H1 (cell line): Measurements from ENCODE around the gene TP73. TPM values are rescaled to one million over a fixed set of nuclear protein-coding genes. Genes with fewer than 3 reads are reported as not detected.

Source experiments
- CTCF ChIA-PET: fragments of 300-600 bp; sonication (Branson Sonifier 250); formaldehyde crosslinking; loops from one replicate; lab custom pipeline; 2021; ENCODE audit not compliant: partially characterized antibody; lab: Charles Lee
- POLR2A ChIA-PET: fragments of 300-600 bp; sonication (Branson Sonifier 250); formaldehyde crosslinking; loops from one replicate; lab custom pipeline; 2021; ENCODE audit warnings: inconsistent platforms; ENCODE audit not compliant: partially characterized antibody; lab: Charles Lee
- DNase-seq, 2 experiments: peaks; one replicate each; pipeline versions ENCODE4 v3.0.0 to v3.0.0-alpha.2; 2010 to 2022; ENCODE audit warnings: low spot score in 2 of 2, low read depth in 1 of 2, mixed read lengths in 1 of 2
- FAIRE-seq: peaks from 2 replicates; lab custom pipeline; 2011; peaks lifted over from hg19 to GRCh38; lab: Jason Lieb, UNC
- H2AFZ ChIP-seq: 2 replicates; pipeline ENCODE4 v1.8.1; 2012; ENCODE audit warnings: low read length, inconsistent platforms
- H2AK5ac ChIP-seq: 2 replicates; pipeline ENCODE4 v1.6.1; 2013; ENCODE audit warnings: low read depth, low read length
- H2BK120ac ChIP-seq: replicated peaks from 2 replicates; pipeline ENCODE3; 2013; ENCODE audit warnings: low read depth, low read length, inconsistent platforms
- H2BK12ac ChIP-seq: 2 replicates; pipeline ENCODE4 v1.6.1; 2013; ENCODE audit warnings: low read depth, low read length
- H2BK15ac ChIP-seq: 2 replicates; pipeline ENCODE4 v1.6.1; 2013; ENCODE audit warnings: low read length
- H2BK20ac ChIP-seq: 2 replicates; pipeline ENCODE4 v1.6.1; 2013; ENCODE audit warnings: low read length
- H2BK5ac ChIP-seq: 2 replicates; pipeline ENCODE4 v1.6.1; 2013; ENCODE audit warnings: low read depth, low read length
- H3K14ac ChIP-seq: 2 replicates; pipeline ENCODE4 v1.6.1; 2013; ENCODE audit warnings: inconsistent platforms; ENCODE audit not compliant: insufficient read length
- H3K18ac ChIP-seq: 2 replicates; pipeline ENCODE4 v1.6.1; 2013; ENCODE audit warnings: low read length; ENCODE audit errors: extremely low read depth
- H3K23ac ChIP-seq: 2 replicates; pipeline ENCODE4 v1.6.1; 2013; ENCODE audit warnings: inconsistent platforms; ENCODE audit not compliant: insufficient read length
- H3K23me2 ChIP-seq: 2 replicates; pipeline ENCODE4 v1.6.1; 2013; ENCODE audit warnings: low read depth, low read length
- H3K27ac ChIP-seq: 2 replicates; pipeline ENCODE4 v1.6.1; 2011; ENCODE audit warnings: low read depth, low read length, inconsistent platforms
- H3K27me3 ChIP-seq, 4 experiments: replicated peaks in 1 of 4; 1 replicate in 1 of 4; 2 replicates in 3 of 4; pipeline versions ENCODE4 v1.6.1 to v1.8.1; 2011 to 2013; ENCODE audit warnings: low read length in 3 of 4, mild to moderate bottlenecking in 3 of 4, inconsistent platforms in 2 of 4, mixed read lengths in 2 of 4, moderate library complexity in 1 of 4; ENCODE audit not compliant: control insufficient read depth in 3 of 4, insufficient read depth in 3 of 4; ENCODE audit errors: extremely low read depth in 1 of 4
- H3K36me3 ChIP-seq, 4 experiments: 2 replicates each; pipeline versions ENCODE4 v1.6.1 to v1.8.1; 2011 to 2013; ENCODE audit warnings: mild to moderate bottlenecking in 4 of 4, low read length in 3 of 4, moderate library complexity in 2 of 4, control low read depth in 1 of 4, inconsistent platforms in 1 of 4; ENCODE audit not compliant: insufficient read depth in 4 of 4, control insufficient read depth in 2 of 4
- H3K4ac ChIP-seq: replicated peaks from 2 replicates; pipeline ENCODE3; 2013; ENCODE audit warnings: low read length, low read depth, mixed read lengths, inconsistent platforms; ENCODE audit not compliant: insufficient read length
- H3K4me1 ChIP-seq, 4 experiments: replicated peaks in 1 of 4; 1 replicate in 1 of 4; 2 replicates in 3 of 4; pipeline versions ENCODE4 v1.6.1 to v1.8.1; 2011 to 2013; ENCODE audit warnings: low read length in 3 of 4, inconsistent platforms in 2 of 4, mixed read lengths in 1 of 4; ENCODE audit not compliant: insufficient read depth in 4 of 4, control insufficient read depth in 3 of 4
- H3K4me2 ChIP-seq, 2 experiments: 2 replicates each; pipeline versions ENCODE4 v1.6.1 to v1.8.1; 2011 to 2013; ENCODE audit warnings: low read depth in 2 of 2, low read length in 2 of 2, control low read depth in 1 of 2, inconsistent platforms in 1 of 2, mild to moderate bottlenecking in 1 of 2; ENCODE audit not compliant: insufficient read depth in 1 of 2
- H3K4me3 ChIP-seq, 4 experiments: fragments of 200-600, 300-600 bp in 1 of 4; sonication (generic), shearing (Covaris generic), sonication (Bioruptor Twin) in 1 of 4; 2 replicates each; pipeline versions ENCODE4 v1.5.1 to v1.8.1; 2011 to 2016; ENCODE audit warnings: low read length in 4 of 4, low read depth in 3 of 4, control low read depth in 2 of 4, inconsistent platforms in 2 of 4, mild to moderate bottlenecking in 2 of 4, mixed read lengths in 1 of 4, moderate library complexity in 1 of 4; ENCODE audit not compliant: insufficient read depth in 2 of 4; ENCODE audit errors: extremely low read depth in 1 of 4
- H3K56ac ChIP-seq: replicated peaks from 2 replicates; pipeline ENCODE3; 2013; ENCODE audit warnings: low read depth, mild to moderate bottlenecking, mixed read lengths, low read length, inconsistent platforms; ENCODE audit not compliant: insufficient read length
- H3K79me1 ChIP-seq: 2 replicates; pipeline ENCODE4 v1.6.1; 2013; ENCODE audit warnings: low read depth, low read length, control low read depth
- H3K79me2 ChIP-seq, 2 experiments: 2 replicates each; pipeline versions ENCODE4 v1.6.1 to v1.8.1; 2012 to 2013; ENCODE audit warnings: low read length in 2 of 2, mild to moderate bottlenecking in 2 of 2, inconsistent platforms in 1 of 2; ENCODE audit not compliant: insufficient read depth in 2 of 2, control insufficient read depth in 1 of 2
- H3K9ac ChIP-seq, 4 experiments: replicated peaks in 1 of 4; 1 replicate in 1 of 4; 2 replicates in 3 of 4; pipeline versions ENCODE4 v1.6.1 to v1.8.1; 2011 to 2013; ENCODE audit warnings: low read depth in 3 of 4, low read length in 3 of 4, control low read depth in 2 of 4, mild to moderate bottlenecking in 2 of 4, moderate library complexity in 2 of 4, inconsistent platforms in 1 of 4; ENCODE audit errors: extremely low read depth in 1 of 4
- H3K9me3 ChIP-seq, 2 experiments: 2 replicates each; pipeline versions ENCODE4 v1.6.1 to v1.8.1; 2012 to 2013; ENCODE audit warnings: mild to moderate bottlenecking in 2 of 2, moderate library complexity in 2 of 2, control low read depth in 1 of 2, inconsistent platforms in 1 of 2, low read depth in 1 of 2, low read length in 1 of 2, mixed read lengths in 1 of 2; ENCODE audit not compliant: insufficient read depth in 2 of 2
- H4K20me1 ChIP-seq, 2 experiments: replicated peaks in 1 of 2; 2 replicates each; pipeline versions ENCODE3 to v1.8.1; 2011 to 2013; ENCODE audit warnings: inconsistent platforms in 2 of 2, low read length in 2 of 2, mild to moderate bottlenecking in 1 of 2; ENCODE audit not compliant: insufficient read depth in 2 of 2, control insufficient read depth in 1 of 2
- H4K5ac ChIP-seq: 2 replicates; pipeline ENCODE4 v1.6.1; 2013; ENCODE audit warnings: low read length, low read depth, mixed read lengths, inconsistent platforms; ENCODE audit not compliant: insufficient read length
- H4K8ac ChIP-seq: 2 replicates; pipeline ENCODE4 v1.8.0; 2013; ENCODE audit warnings: mild to moderate bottlenecking, moderate library complexity, low read length, inconsistent platforms; ENCODE audit not compliant: insufficient read depth; ENCODE audit errors: extremely low read depth
- H4K91ac ChIP-seq: replicated peaks from 2 replicates; pipeline ENCODE3; 2013; ENCODE audit warnings: low read length, mixed read lengths, inconsistent platforms; ENCODE audit not compliant: insufficient read length
- EGR1 ChIP-seq: IDR thresholded peaks from 2 replicates; pipeline ENCODE4 v1.6.1; 2011; ENCODE audit warnings: low read depth, low read length, borderline replicate concordance
- HDAC2 ChIP-seq, 2 experiments: fragments of 300-600 bp in 1 of 2; sonication (generic) in 1 of 2; IDR thresholded peaks; 2 replicates each; pipeline ENCODE4 v1.6.1; 2011 to 2012; ENCODE audit warnings: low read depth in 2 of 2, low read length in 2 of 2, mild to moderate bottlenecking in 2 of 2, moderate library complexity in 2 of 2, borderline replicate concordance in 1 of 2, inconsistent platforms in 1 of 2
- POLR2A ChIP-seq, 2 experiments: IDR thresholded peaks; 1 replicate in 1 of 2; 2 replicates in 1 of 2; pipeline ENCODE4 v1.6.1; 2011; ENCODE audit warnings: low read depth in 2 of 2, low read length in 2 of 2, mild to moderate bottlenecking in 2 of 2; ENCODE audit errors: control extremely low read depth in 1 of 2
- TEAD4 ChIP-seq: IDR thresholded peaks from 2 replicates; pipeline ENCODE4 v1.6.1; 2012; ENCODE audit warnings: low read depth, low read length, inconsistent platforms, mixed read lengths
- WGBS, 2 experiments: shearing (Covaris generic) in 1 of 2; methylation state at CpG; one replicate each; pipeline versions ENCODE4 v1.1.6 to v1.1.7; 2013 to 2015; ENCODE audit warnings: low lambda C conversion rate in 2 of 2, mixed read lengths in 2 of 2, inconsistent platforms in 1 of 2, low coverage in 1 of 2, missing lambda C conversion rate in 1 of 2; ENCODE audit not compliant: insufficient replicate concordance in 2 of 2, insufficient coverage in 1 of 2, insufficient read length in 1 of 2; ENCODE audit errors: extremely low coverage in 1 of 2, missing lambda C conversion rate in 1 of 2; 5-methylcytosine and 5-hydroxymethylcytosine counted together
- polyA plus RNA-seq, 7 experiments: library from polyadenylated mRNA; depleted of rRNA in 3 of 7; stranded (reverse) in 5 of 7; unstranded in 2 of 7; fragments of >200 nt in 5 of 7; fragments of 200-250 nt in 2 of 7; gene quantifications; 1 replicate in 5 of 7; 2 replicates in 1 of 7; 4 replicates in 1 of 7; pipeline versions ENCODE4 v1.2.1 to v1.2.3, GENCODE V29; 2011 to 2013; ENCODE audit warnings: missing spikeins in 2 of 7, mixed read lengths in 2 of 7
- total RNA-seq: library from RNA; stranded (reverse); fragmentation: NEBNext Ultra II Directional; extraction: Animal tissue kit (Norgen Biotek cat#: 25700); gene quantifications from 2 replicates; pipeline ENCODE4 v1.2.1, GENCODE V29; 2021

Gene TP73
- total and polyA plus RNA-seq, 2 of the 8 experiments (the other 6 are each of a cell fraction or from before 2014, with no cell fraction given) = 2.6 to 3.1 TPM

DNA sequence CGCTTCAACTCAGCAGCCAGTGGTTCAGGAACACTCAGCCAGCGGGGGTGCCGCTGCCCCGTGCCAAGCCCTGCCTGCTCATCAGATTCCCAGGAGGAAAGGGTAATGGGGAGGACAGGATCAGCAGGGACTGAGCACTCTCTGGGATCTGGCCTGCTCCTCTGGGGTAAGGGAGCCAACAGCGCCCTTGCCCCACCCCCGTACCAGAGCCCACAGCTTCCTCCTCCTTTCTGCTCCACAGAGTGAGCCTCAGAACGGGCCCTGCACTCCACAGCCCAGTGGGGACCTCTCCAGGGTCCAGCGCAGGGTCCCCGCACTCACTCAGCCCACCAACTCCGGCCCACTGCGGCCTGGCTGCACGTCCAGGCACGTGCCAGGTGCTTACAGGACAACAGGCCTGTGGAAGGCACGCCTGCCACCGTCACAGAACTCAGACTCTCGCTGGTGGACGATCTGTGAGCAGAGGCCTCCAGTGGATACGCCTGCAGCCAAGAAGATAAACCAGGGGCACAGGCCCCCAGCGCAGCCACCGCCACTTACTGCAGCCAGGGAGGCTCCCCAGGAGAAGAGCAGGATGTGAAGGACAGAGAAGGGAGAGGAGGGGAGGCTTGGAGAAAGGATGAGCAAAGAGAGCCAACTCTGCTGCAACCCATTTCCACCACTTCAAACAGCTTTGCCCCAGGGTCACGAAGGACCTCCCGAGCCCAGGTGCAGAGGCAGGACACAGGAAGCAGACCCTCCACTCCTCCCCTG is 43.1 kb upstream of the TP73 start:
- no peak overlapping the region for H3K4ac ChIP-seq
- peaks cover 0 to 37% (median 22%) of the 10 kb centered on the region in 4 experiments; a peak in 6 of 7 replicates for H3K4me1 ChIP-seq
- FAIRE-seq = no peak
- H2BK120ac ChIP-seq = no peak overlapping the region
- 0 out of 2 replicates have a peak overlapping the region, but pooled peaks have one; percentile 18 for H2BK20ac ChIP-seq
- no peak overlapping the region for H3K23ac ChIP-seq
- peaks cover 0 to 10% of the 10 kb centered on the region in 2 experiments for H4K20me1 ChIP-seq
- peaks cover 2% of the 10 kb centered on the region for H3K79me1 ChIP-seq
- peaks cover 19% of the 10 kb centered on the region; the same call in 1 of the 2 replicates for H3K23me2 ChIP-seq
- peaks cover 0 to 14% of the 10 kb centered on the region in 2 experiments; a peak in 3 of 4 replicates for H3K79me2 ChIP-seq
- no peak overlapping the region for H3K56ac ChIP-seq
- peak overlapping the region; percentile 78 for H3K18ac ChIP-seq
- DNase-seq = no peak
- H4K5ac ChIP-seq = peak overlapping the region; percentile 12
- H2AFZ ChIP-seq = no peak overlapping the region
- peak overlapping the region; percentile 46; the same call in 1 of the 2 replicates for H2BK15ac ChIP-seq
- TF ChIP-seq EGR1 (no peak), POLR2A (IDR thresholded peaks at IDR 0.05; ENCODE audit: control extremely low read depth in 1 of 2, low read depth in 2 of 2, low read length in 2 of 2) (no peak), TEAD4 (no peak), HDAC2 (IDR thresholded peaks at IDR 0.05; ENCODE audit: borderline replicate concordance in 1 of 2, low read depth in 2 of 2, low read length in 2 of 2) (no peak)
- no peak overlapping the region; the same call in none of the 2 replicates for H4K8ac ChIP-seq
- H3K9ac ChIP-seq = no peak overlapping the region
- WGBS, 2 experiments = 83% methylated on average over 19 of the region's 22 CpGs; no CpG with 5 or more reads in 1 of the 2 experiments
- H3K27ac ChIP-seq = no peak overlapping the region
- H3K4me2 ChIP-seq = peak overlapping the region in 1 of 2 experiments; percentile 92; a peak in 2 of 4 replicates
- H3K9me3 ChIP-seq = no peaks in the 10 kb centered on the region; a peak in 1 of 4 replicates
- H2AK5ac ChIP-seq = peak overlapping the region; percentile 40; the same call in 1 of the 2 replicates
- CTCF ChIA-PET = interaction anchor here (0.7 to 6.4 kb wide), 12 partner anchors 8 to 156 kb away, joined by 3 to 84 read pairs (median 5); no protein-coding TSS in a partner anchor
- peaks cover 3 to 16% (median 12%) of the 10 kb centered on the region in 4 experiments for H3K27me3 ChIP-seq
- no peak overlapping the region for H4K91ac ChIP-seq
- no peak overlapping the region for H3K4me3 ChIP-seq
- H3K36me3 ChIP-seq = no peaks in the 10 kb centered on the region; a peak in 1 of 8 replicates
- H3K14ac ChIP-seq = no peak overlapping the region
- peak overlapping the region; percentile 44; the same call in 1 of the 2 replicates for H2BK5ac ChIP-seq
- peak overlapping the region; percentile 5; the same call in 1 of the 2 replicates for H2BK12ac ChIP-seq
- POLR2A ChIA-PET = interaction anchor here (1.2 kb wide), 1 partner anchor 11 kb away, joined by 4 read pairs; no protein-coding TSS in a partner anchor
